CD4-positive, alpha-beta T cell treated with Interleukin-6 for 4 hours (primary cell): ENCODE results near the gene CLCA2.

Experiments used
- DNase-seq: peaks from one replicate; pipeline ENCODE4 v3.0.0-alpha.2; 2020; ENCODE audit warnings: mixed read lengths

The CLCA2 gene

GRCh38 chr1:86423873-86424272, at the start of gene CLCA2:
CLCA2 (plus strand) TSS chr1:86424171; CDS start chr1:86424248, 77 bp downstream.
- DNase-seq = no peak

- no peak for DNase-seq
Observed at GRCh38 chr1:86375688-86376087, 48.3 kb upstream of the CLCA2 start.

- DNase-seq = no peak
Observed at GRCh38 chr1:86377341-86377740, 46.6 kb upstream of the CLCA2 start.

GRCh38 chr1:86378813-86379212, 45.2 kb upstream of the CLCA2 start:
- no peak for DNase-seq

GRCh38 chr1:86380257-86380861, 43.6 kb upstream of the CLCA2 start:
- DNase-seq = peak; percentile 36

GRCh38 chr1:86381223-86381622, 42.7 kb upstream of the CLCA2 start:
- no peak for DNase-seq

- no peak for DNase-seq
Observed at GRCh38 chr1:86382878-86383277, 41.1 kb upstream of the CLCA2 start.

- no peak for DNase-seq
Observed at GRCh38 chr1:86387916-86388627, 35.9 kb upstream of the CLCA2 start.

GRCh38 chr1:86388777-86389176, 35.2 kb upstream of the CLCA2 start:
- no peak for DNase-seq

GRCh38 chr1:86389307-86389706, 34.7 kb upstream of the CLCA2 start:
- no peak for DNase-seq

GRCh38 chr1:86394416-86394815, 29.6 kb upstream of the CLCA2 start:
- DNase-seq = no peak

GRCh38 chr1:86395751-86396497, 28.0 kb upstream of the CLCA2 start, which contains the start of gene ODF2L:
ODF2L (minus strand) TSS chr1:86396323; CDS start chr1:86387027, 9,296 bp downstream.
- peak; percentile 89 for DNase-seq

- no peak for DNase-seq
Observed at GRCh38 chr1:86396498-86396890, 27.5 kb upstream of the CLCA2 start.

- no peak for DNase-seq
Observed at GRCh38 chr1:86409416-86410021, 14.5 kb upstream of the CLCA2 start.

- no peak for DNase-seq
Observed at GRCh38 chr1:86410879-86411278, 13.1 kb upstream of the CLCA2 start.

GRCh38 chr1:86416343-86416742, 7.6 kb upstream of the CLCA2 start:
- DNase-seq = no peak

- peak; percentile 58 for DNase-seq
Observed at GRCh38 chr1:86419277-86419903, 4.6 kb upstream of the CLCA2 start.

GRCh38 chr1:86421601-86422280, 2.2 kb upstream of the CLCA2 start:
- no peak for DNase-seq

GRCh38 chr1:86423473-86423872, 498 bp upstream of the CLCA2 start:
- DNase-seq = no peak

- DNase-seq = no peak
Observed at GRCh38 chr1:86429122-86429725, 5.3 kb downstream of the CLCA2 start.

GRCh38 chr1:86429835-86430234, 5.9 kb downstream of the CLCA2 start:
- DNase-seq = no peak

- DNase-seq = no peak
Observed at GRCh38 chr1:86430376-86430775, 6.4 kb downstream of the CLCA2 start.
